H9 (cell line): Measurements from ENCODE around the gene CMSS1. TPM values are rescaled to one million over a fixed set of nuclear protein-coding genes. Genes with fewer than 3 reads are reported as not detected.

Source experiments
- DNase-seq: peaks from one replicate; pipeline ENCODE4 v3.0.0-alpha.2; 2017
- H2AFZ ChIP-seq: one replicate; pipeline ENCODE4 v1.6.1; 2013; ENCODE audit warnings: mild to moderate bottlenecking, low read length, control low read depth, moderate library complexity
- H2AK5ac ChIP-seq: 2 replicates; pipeline ENCODE4 v1.6.1; 2013; ENCODE audit warnings: low read length, control low read depth, mixed read lengths; ENCODE audit not compliant: insufficient read length
- H2BK120ac ChIP-seq: one replicate; pipeline ENCODE4 v1.6.1; 2013; ENCODE audit warnings: low read depth, mild to moderate bottlenecking, low read length, control low read depth, inconsistent platforms; ENCODE audit not compliant: poor library complexity, severe bottlenecking
- H2BK12ac ChIP-seq: 2 replicates; pipeline ENCODE4 v1.6.1; 2013; ENCODE audit warnings: low read length, control low read depth, mixed read lengths, low read depth; ENCODE audit not compliant: insufficient read length
- H2BK15ac ChIP-seq: 2 replicates; pipeline ENCODE4 v1.6.1; 2013; ENCODE audit warnings: low read depth, low read length, control low read depth
- H2BK20ac ChIP-seq: one replicate; pipeline ENCODE4 v1.6.1; 2013; ENCODE audit warnings: low read depth, mild to moderate bottlenecking, low read length, control low read depth, inconsistent platforms; ENCODE audit not compliant: poor library complexity, severe bottlenecking
- H2BK5ac ChIP-seq: 2 replicates; pipeline ENCODE4 v1.6.1; 2013; ENCODE audit warnings: low read length, control low read depth, mixed read lengths; ENCODE audit not compliant: insufficient read length
- H3K14ac ChIP-seq: 2 replicates; pipeline ENCODE4 v1.6.1; 2013; ENCODE audit warnings: low read length, control low read depth; ENCODE audit not compliant: insufficient read depth
- H3K18ac ChIP-seq: 2 replicates; pipeline ENCODE4 v1.6.1; 2013; ENCODE audit warnings: low read depth, mild to moderate bottlenecking, mixed read lengths, low read length, control low read depth; ENCODE audit not compliant: insufficient read length
- H3K23ac ChIP-seq: 2 replicates; pipeline ENCODE4 v1.6.1; 2013; ENCODE audit warnings: low read length, control low read depth, mixed read lengths, low read depth; ENCODE audit not compliant: insufficient read length
- H3K23me2 ChIP-seq: 2 replicates; pipeline ENCODE4 v1.6.1; 2013; ENCODE audit warnings: low read depth, mild to moderate bottlenecking, mixed read lengths, low read length, control low read depth; ENCODE audit not compliant: insufficient read length, poor library complexity, severe bottlenecking
- H3K27ac ChIP-seq: 2 replicates; pipeline ENCODE4 v1.5.1; 2013; ENCODE audit warnings: low read length, control low read depth, mixed read lengths, low read depth; ENCODE audit not compliant: insufficient read length
- H3K27me3 ChIP-seq: 2 replicates; pipeline ENCODE4 v1.6.1; 2013; ENCODE audit warnings: low read length, control low read depth, inconsistent platforms; ENCODE audit not compliant: insufficient read depth
- H3K4ac ChIP-seq: 2 replicates; pipeline ENCODE4 v1.6.1; 2013; ENCODE audit warnings: low read depth, mild to moderate bottlenecking, control low read depth, inconsistent platforms, low read length, moderate library complexity
- H3K4me1 ChIP-seq: 2 replicates; pipeline ENCODE4 v1.6.1; 2013; ENCODE audit warnings: low read length, control low read depth, inconsistent platforms; ENCODE audit not compliant: insufficient read depth
- H3K4me2 ChIP-seq: 2 replicates; pipeline ENCODE4 v1.6.1; 2013; ENCODE audit warnings: low read length, control low read depth, mixed read lengths; ENCODE audit not compliant: insufficient read length, insufficient read depth
- H3K56ac ChIP-seq: 2 replicates; pipeline ENCODE4 v1.6.1; 2013; ENCODE audit warnings: low read depth, mild to moderate bottlenecking, mixed read lengths, low read length, control low read depth; ENCODE audit not compliant: insufficient read length
- H3K79me1 ChIP-seq: 2 replicates; pipeline ENCODE4 v1.6.1; 2013; ENCODE audit warnings: low read depth, mild to moderate bottlenecking, moderate library complexity, low read length, control low read depth, inconsistent platforms; ENCODE audit not compliant: insufficient read depth, poor library complexity, severe bottlenecking
- H3K79me2 ChIP-seq: 2 replicates; pipeline ENCODE4 v1.6.1; 2013; ENCODE audit warnings: low read length, control low read depth, inconsistent platforms; ENCODE audit not compliant: insufficient read depth
- H3K9ac ChIP-seq: 2 replicates; pipeline ENCODE4 v1.6.1; 2013; ENCODE audit warnings: low read length, control low read depth, mixed read lengths; ENCODE audit not compliant: insufficient read length; ENCODE audit errors: extremely low read depth
- H3K9me3 ChIP-seq: one replicate; pipeline ENCODE4 v1.6.1; 2013; ENCODE audit warnings: low read depth, low read length, inconsistent platforms; ENCODE audit not compliant: control insufficient read depth
- H3T11ph ChIP-seq: one replicate; pipeline ENCODE4 v1.6.1; 2013; ENCODE audit warnings: mild to moderate bottlenecking, low read length, control low read depth, inconsistent platforms
- H4K20me1 ChIP-seq: one replicate; pipeline ENCODE4 v1.6.1; 2013; ENCODE audit not compliant: control insufficient read depth, insufficient read length, insufficient read depth
- H4K5ac ChIP-seq: 2 replicates; pipeline ENCODE4 v1.6.1; 2013; ENCODE audit warnings: low read depth, mild to moderate bottlenecking, mixed read lengths, low read length, control low read depth; ENCODE audit not compliant: insufficient read length
- H4K8ac ChIP-seq: replicated peaks from 2 replicates; pipeline ENCODE4 v1.6.1; 2013; ENCODE audit warnings: low read length, control low read depth, mixed read lengths, low read depth; ENCODE audit not compliant: insufficient read length
- H4K91ac ChIP-seq: 2 replicates; pipeline ENCODE4 v1.6.1; 2013; ENCODE audit warnings: low read depth, mild to moderate bottlenecking, moderate library complexity, mixed read lengths, low read length, control low read depth; ENCODE audit not compliant: insufficient read length
- H3K27ac Mint-ChIP-seq, 3 experiments: 2 replicates in 2 of 3; 3 replicates in 1 of 3; pipeline ENCODE4 v1.8.0; 2020 to 2021; ENCODE audit warnings: mixed read lengths in 3 of 3, mild to moderate bottlenecking in 1 of 3, moderate library complexity in 1 of 3
- H3K27me3 Mint-ChIP-seq: 2 replicates; pipeline ENCODE4 v1.8.0; 2021; ENCODE audit warnings: low read depth, mild to moderate bottlenecking, moderate library complexity, mixed read lengths
- H3K36me3 Mint-ChIP-seq, 3 experiments: 2 replicates in 2 of 3; 3 replicates in 1 of 3; pipeline ENCODE4 v1.8.0; 2020 to 2021; ENCODE audit warnings: low read depth in 3 of 3, mixed read lengths in 3 of 3; ENCODE audit not compliant: insufficient read depth in 1 of 3
- H3K4me1 Mint-ChIP-seq, 2 experiments: 2 replicates each; pipeline ENCODE4 v1.8.0; 2020; ENCODE audit warnings: mixed read lengths in 2 of 2
- H3K4me3 Mint-ChIP-seq, 2 experiments: 2 replicates in 1 of 2; 3 replicates in 1 of 2; pipeline ENCODE4 v1.8.0; 2020 to 2021; ENCODE audit warnings: mild to moderate bottlenecking in 2 of 2, mixed read lengths in 2 of 2, moderate library complexity in 1 of 2
- H3K9me3 Mint-ChIP-seq, 2 experiments: 2 replicates in 1 of 2; 3 replicates in 1 of 2; pipeline ENCODE4 v1.8.0; 2020; ENCODE audit warnings: mild to moderate bottlenecking in 2 of 2, mixed read lengths in 2 of 2, moderate library complexity in 1 of 2
- CTCF ChIP-seq: fragments of 200-600 bp; sonication (generic); conservative IDR thresholded peaks from 3 replicates; pipeline ENCODE4 v1.8.0; 2021; ENCODE audit warnings: antibody characterized with exemption, mild to moderate bottlenecking
- WGBS: extraction: QIAGEN DNeasy Blood & Tissue Kit; methylation state at CpG from one replicate; pipeline ENCODE4 v1.1.7; 2013; ENCODE audit warnings: missing lambda C conversion rate, low lambda C conversion rate, mixed read lengths; ENCODE audit not compliant: insufficient read length; ENCODE audit errors: extremely low coverage; 5-methylcytosine and 5-hydroxymethylcytosine counted together
- total RNA-seq: library from RNA; stranded (reverse); gene quantifications from 2 replicates; pipeline ENCODE4 v1.2.1, GENCODE V29; 2021

Gene CMSS1
- total RNA-seq, 1 experiment from 2014 or later = 61.8 TPM

DNA sequence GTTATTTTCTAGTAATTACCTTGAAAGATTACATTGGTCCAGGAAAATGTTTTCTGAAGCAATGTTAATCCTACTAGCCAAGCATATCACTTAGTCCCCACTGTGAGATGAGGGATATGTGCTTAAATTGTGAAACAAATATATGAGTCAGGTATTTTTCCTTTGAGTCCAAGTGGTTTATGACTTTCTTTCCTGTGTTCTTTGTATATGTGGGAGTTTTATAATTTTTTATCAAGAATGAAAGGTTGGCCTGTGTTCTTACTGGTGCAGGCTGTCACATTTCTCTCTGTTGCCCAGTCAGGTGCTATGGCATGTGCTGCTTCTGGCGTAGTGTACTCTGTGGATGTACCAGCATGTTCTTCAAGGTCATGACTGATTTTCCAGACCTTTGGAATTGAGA, 147.4 kb downstream of the CMSS1 start:
- Histone ChIP-seq H4K91ac (no peak overlapping the region), H2AK5ac (no peak overlapping the region), H3T11ph (no peak overlapping the region), H2BK12ac (no peak overlapping the region), H3K79me1 (no peaks in the 10 kb centered on the region), H3K4me2 (no peak overlapping the region), H2BK5ac (no peak overlapping the region), H3K79me2 (no peaks in the 10 kb centered on the region), H3K4ac (no peak overlapping the region), H3K18ac (no peak overlapping the region), H3K9ac (no peak overlapping the region), H2BK20ac (no peak overlapping the region), H3K23me2 (no peaks in the 10 kb centered on the region), H3K56ac (no peak overlapping the region), H3K4me1 (no peaks in the 10 kb centered on the region; the same call in 1 of the 2 replicates), H2AFZ (no peak overlapping the region), H4K5ac (no peak overlapping the region), H3K27ac (no peak overlapping the region), H2BK15ac (no peak overlapping the region), H3K9me3 (no peaks in the 10 kb centered on the region), H2BK120ac (no peak overlapping the region), H3K27me3 (no peaks in the 10 kb centered on the region), H3K23ac (no peak overlapping the region), H4K8ac (no peak overlapping the region), H4K20me1 (no peaks in the 10 kb centered on the region), H3K14ac (no peak overlapping the region)
- H3K27me3 Mint-ChIP-seq = no peaks in the 10 kb centered on the region
- no peak for DNase-seq
- no peak overlapping the region; a peak in 1 of 7 replicates for H3K27ac Mint-ChIP-seq
- H3K4me3 Mint-ChIP-seq = no peak overlapping the region
- H3K36me3 Mint-ChIP-seq = no peaks in the 10 kb centered on the region
- no peak for TF ChIP-seq CTCF
- no peaks in the 10 kb centered on the region for H3K4me1 Mint-ChIP-seq
- no CpG with 5 or more reads among the region's 1 CpG for WGBS
- H3K9me3 Mint-ChIP-seq = no peaks in the 10 kb centered on the region
